ENCODE results near the gene LMCD1.

The LMCD1 gene

GRCh38 chr3:8520816-8521403, 19.3 kb downstream of the LMCD1 start:
- TF ChIP-seq CTCF (IDR thresholded peaks at IDR 0.05; ENCODE audit: control insufficient read depth, extremely low read depth, insufficient read depth): no peak
- no peak overlapping the region for H3K4me3 ChIP-seq (ENCODE audit: low read depth, low read length)
- DNase-seq (ENCODE audit: low read depth): no peak

- no peak for DNase-seq (ENCODE audit: low read depth)
- H3K4me3 ChIP-seq (ENCODE audit: low read depth, low read length): no peak overlapping the region
- TF ChIP-seq CTCF (IDR thresholded peaks at IDR 0.05; ENCODE audit: control insufficient read depth, extremely low read depth, insufficient read depth): no peak
Measured at GRCh38 chr3:8523041-8523440, 21.4 kb downstream of the LMCD1 start.

GRCh38 chr3:8524249-8524648, 22.6 kb downstream of the LMCD1 start:
- no peak overlapping the region for H3K4me3 ChIP-seq (ENCODE audit: low read depth, low read length)
- DNase-seq (ENCODE audit: low read depth): no peak
- no peak for TF ChIP-seq CTCF (IDR thresholded peaks at IDR 0.05; ENCODE audit: control insufficient read depth, extremely low read depth, insufficient read depth)

- DNase-seq (ENCODE audit: low read depth): no peak
- no peak overlapping the region for H3K4me3 ChIP-seq (ENCODE audit: low read depth, low read length)
- TF ChIP-seq CTCF (IDR thresholded peaks at IDR 0.05; ENCODE audit: control insufficient read depth, extremely low read depth, insufficient read depth): no peak
Measured at GRCh38 chr3:8524656-8525399, 23.2 kb downstream of the LMCD1 start.

GRCh38 chr3:8525893-8526292, 24.3 kb downstream of the LMCD1 start:
- DNase-seq (ENCODE audit: low read depth): no peak
- H3K4me3 ChIP-seq (ENCODE audit: low read depth, low read length): no peak overlapping the region
- no peak for TF ChIP-seq CTCF (IDR thresholded peaks at IDR 0.05; ENCODE audit: control insufficient read depth, extremely low read depth, insufficient read depth)

- DNase-seq (ENCODE audit: low read depth): no peak
- no peak for TF ChIP-seq CTCF (IDR thresholded peaks at IDR 0.05; ENCODE audit: control insufficient read depth, extremely low read depth, insufficient read depth)
- H3K4me3 ChIP-seq (ENCODE audit: low read depth, low read length): no peak overlapping the region
Measured at GRCh38 chr3:8529181-8529637, 27.6 kb downstream of the LMCD1 start.

All from LNCaP clone FGC (cell line).